RWPE2 (cell line): Measurements from ENCODE around the gene SIRPA.

ENCODE experiments used
- ATAC-seq: fragments of 200-7000 bp; cut with Tn5 transposase; 3 replicates; pipeline ENCODE4 v1.9.1; 2021; ENCODE audit warnings: low read depth
- DNase-seq: peaks from one replicate; pipeline ENCODE4 v3.0.0-alpha.2; 2020; ENCODE audit warnings: low spot score
- H3K27ac ChIP-seq: fragments of 450-650 bp; 2 replicates; pipeline ENCODE4 v1.5.1; 2017; ENCODE audit warnings: mild to moderate bottlenecking; ENCODE audit not compliant: poor library complexity, severe bottlenecking
- H3K27me3 ChIP-seq: fragments of 250-450 bp; sonication (Bioruptor Pico); 2 replicates; pipeline ENCODE4 v1.5.1; 2021; ENCODE audit warnings: mild to moderate bottlenecking, moderate library complexity; ENCODE audit not compliant: insufficient read depth, poor library complexity, severe bottlenecking
- H3K36me3 ChIP-seq: fragments of 250-450 bp; sonication (Bioruptor Pico); 2 replicates; pipeline ENCODE4 v1.5.1; 2020; ENCODE audit warnings: low read depth, mild to moderate bottlenecking, moderate library complexity
- H3K4me1 ChIP-seq: fragments of 250-450 bp; sonication (Bioruptor Pico); 2 replicates; pipeline ENCODE4 v1.5.1; 2021; ENCODE audit warnings: mild to moderate bottlenecking, moderate library complexity; ENCODE audit not compliant: insufficient read depth, poor library complexity, severe bottlenecking
- H3K4me3 ChIP-seq: fragments of 250-450 bp; sonication (Bioruptor Pico); 2 replicates; pipeline ENCODE4 v1.5.1; 2021; ENCODE audit warnings: mild to moderate bottlenecking, moderate library complexity; ENCODE audit not compliant: severe bottlenecking
- H3K9me3 ChIP-seq: fragments of 250-450 bp; sonication (Bioruptor Pico); 2 replicates; pipeline ENCODE4 v1.5.1; 2021; ENCODE audit warnings: mild to moderate bottlenecking, moderate library complexity; ENCODE audit not compliant: severe bottlenecking
- TF ChIP-seq, protein P1 (sequence below): fragments of 450-650 bp; IDR thresholded peaks from one replicate; pipeline ENCODE4 v1.5.1; 2017; ENCODE audit warnings: mild to moderate bottlenecking, moderate library complexity; ENCODE audit not compliant: poor library complexity, severe bottlenecking

Gene SIRPA

DNA sequence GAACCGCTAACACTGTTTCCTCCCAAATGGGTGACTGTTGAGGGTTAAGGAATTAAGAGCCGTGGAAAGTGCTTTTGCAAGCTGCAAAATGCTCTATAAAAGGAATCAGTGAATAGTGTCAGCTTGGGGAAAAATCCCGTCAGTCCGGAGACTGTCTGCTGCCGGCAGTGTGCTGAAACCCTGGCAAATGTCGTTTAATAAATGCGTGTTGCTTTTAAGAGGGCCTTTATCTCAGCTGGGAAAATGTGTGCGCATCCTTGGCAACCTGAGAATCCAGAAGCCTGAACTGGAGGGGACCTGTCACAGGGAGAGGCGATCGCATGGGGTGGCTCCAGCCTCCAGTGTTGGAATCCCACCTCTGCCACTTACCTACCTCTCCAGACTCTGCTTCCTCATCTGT is 9.8 kb downstream of the SIRPA start:
- Histone ChIP-seq H3K36me3 (no peaks in the 10 kb centered on the region), H3K27ac (no peak overlapping the region), H3K27me3 (no peaks in the 10 kb centered on the region), H3K4me1 (no peaks in the 10 kb centered on the region), H3K9me3 (no peaks in the 10 kb centered on the region), H3K4me3 (no peak overlapping the region)
- TF ChIP-seq, protein P1, sequence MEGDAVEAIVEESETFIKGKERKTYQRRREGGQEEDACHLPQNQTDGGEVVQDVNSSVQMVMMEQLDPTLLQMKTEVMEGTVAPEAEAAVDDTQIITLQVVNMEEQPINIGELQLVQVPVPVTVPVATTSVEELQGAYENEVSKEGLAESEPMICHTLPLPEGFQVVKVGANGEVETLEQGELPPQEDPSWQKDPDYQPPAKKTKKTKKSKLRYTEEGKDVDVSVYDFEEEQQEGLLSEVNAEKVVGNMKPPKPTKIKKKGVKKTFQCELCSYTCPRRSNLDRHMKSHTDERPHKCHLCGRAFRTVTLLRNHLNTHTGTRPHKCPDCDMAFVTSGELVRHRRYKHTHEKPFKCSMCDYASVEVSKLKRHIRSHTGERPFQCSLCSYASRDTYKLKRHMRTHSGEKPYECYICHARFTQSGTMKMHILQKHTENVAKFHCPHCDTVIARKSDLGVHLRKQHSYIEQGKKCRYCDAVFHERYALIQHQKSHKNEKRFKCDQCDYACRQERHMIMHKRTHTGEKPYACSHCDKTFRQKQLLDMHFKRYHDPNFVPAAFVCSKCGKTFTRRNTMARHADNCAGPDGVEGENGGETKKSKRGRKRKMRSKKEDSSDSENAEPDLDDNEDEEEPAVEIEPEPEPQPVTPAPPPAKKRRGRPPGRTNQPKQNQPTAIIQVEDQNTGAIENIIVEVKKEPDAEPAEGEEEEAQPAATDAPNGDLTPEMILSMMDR, result no peak
- ATAC-seq (no peak), DNase-seq (no peak)

DNA sequence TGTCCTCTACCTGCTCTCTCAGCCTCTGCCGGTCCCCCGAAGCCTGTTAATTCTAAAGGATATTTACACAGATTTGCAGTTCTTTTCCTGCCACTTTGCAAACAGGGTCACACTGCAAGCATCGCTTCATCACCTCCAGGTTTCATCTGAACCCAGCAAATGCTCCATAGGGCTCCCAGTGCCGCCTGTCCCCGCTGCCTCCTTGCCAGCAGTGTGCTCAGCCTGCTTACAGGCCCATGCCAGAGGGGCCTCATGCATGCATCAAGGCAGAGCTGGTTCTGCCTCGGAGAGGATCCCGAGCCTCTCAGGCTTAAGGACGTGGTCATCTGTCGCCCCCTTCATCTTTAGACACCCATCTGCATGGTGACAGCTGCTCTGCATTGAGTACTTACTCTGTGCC is 10.5 kb downstream of the SIRPA start:
- no peak overlapping the region for H3K27ac ChIP-seq
- no peaks in the 10 kb centered on the region for H3K4me1 ChIP-seq
- TF ChIP-seq, protein P1, result no peak
- H3K9me3 ChIP-seq, result no peaks in the 10 kb centered on the region
- no peak for DNase-seq
- no peak overlapping the region for H3K4me3 ChIP-seq
- no peaks in the 10 kb centered on the region for H3K36me3 ChIP-seq
- H3K27me3 ChIP-seq, result no peaks in the 10 kb centered on the region
- ATAC-seq, result no peak

DNA sequence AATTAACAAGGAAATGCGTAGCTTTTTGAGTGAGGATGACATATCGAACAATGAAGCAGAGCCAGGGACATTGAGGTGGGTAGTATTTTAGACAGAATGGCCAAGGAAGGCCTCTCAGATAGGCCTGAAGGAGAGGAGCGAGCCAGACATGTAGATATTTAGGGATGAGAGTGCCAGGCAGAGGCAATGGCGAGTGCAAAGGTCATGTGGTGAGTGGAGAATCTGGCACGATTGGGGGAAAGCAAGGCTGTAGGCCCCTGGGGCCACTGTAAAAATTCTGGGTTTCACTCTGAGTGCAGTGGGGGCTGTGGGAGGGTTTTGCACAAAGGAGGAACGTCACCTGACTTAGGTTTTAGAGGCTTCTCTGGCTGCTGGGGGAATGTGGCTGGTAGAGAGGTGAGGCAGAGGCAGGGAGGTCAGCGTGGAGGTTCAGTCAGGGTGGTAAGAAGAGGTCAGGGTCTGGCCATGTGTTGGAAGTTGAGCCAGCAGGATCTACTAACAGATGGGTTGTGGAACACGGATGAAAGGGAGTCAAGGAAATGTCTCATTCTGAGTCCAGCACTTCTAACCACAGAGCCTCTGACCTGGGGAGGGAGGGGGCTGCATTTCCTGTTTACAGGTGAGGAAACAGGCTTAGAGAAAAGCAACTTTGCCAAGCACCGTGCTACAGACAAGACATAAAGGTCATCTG is 11.3 kb downstream of the SIRPA start:
- H3K27ac ChIP-seq, result no peak overlapping the region
- no peaks in the 10 kb centered on the region for H3K36me3 ChIP-seq
- H3K4me3 ChIP-seq, result no peak overlapping the region
- ATAC-seq (no peak), DNase-seq (no peak)
- H3K4me1 ChIP-seq, result no peaks in the 10 kb centered on the region
- no peaks in the 10 kb centered on the region for H3K27me3 ChIP-seq
- TF ChIP-seq, protein P1, result no peak
- no peaks in the 10 kb centered on the region for H3K9me3 ChIP-seq

DNA sequence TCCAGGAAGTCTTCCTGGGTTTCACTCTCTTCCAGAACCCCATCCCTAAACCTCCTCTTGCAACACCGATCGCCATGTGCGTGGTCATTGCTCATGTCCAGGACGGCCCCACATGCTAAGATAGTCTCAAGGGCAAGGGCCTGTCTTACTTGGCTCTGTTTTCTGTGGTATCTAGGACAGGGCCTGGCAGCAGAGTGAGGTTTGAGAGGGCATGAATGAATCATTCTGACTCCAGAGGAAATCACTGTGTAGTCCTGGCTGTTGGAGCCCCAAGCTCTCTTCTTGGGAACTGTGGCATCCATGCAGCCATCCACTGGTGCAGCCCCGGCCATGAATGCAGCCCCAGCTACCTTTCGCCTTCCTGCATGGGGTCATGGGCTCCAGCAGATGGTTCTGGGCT is 12.4 kb downstream of the SIRPA start:
- TF ChIP-seq, protein P1, result no peak

DNA sequence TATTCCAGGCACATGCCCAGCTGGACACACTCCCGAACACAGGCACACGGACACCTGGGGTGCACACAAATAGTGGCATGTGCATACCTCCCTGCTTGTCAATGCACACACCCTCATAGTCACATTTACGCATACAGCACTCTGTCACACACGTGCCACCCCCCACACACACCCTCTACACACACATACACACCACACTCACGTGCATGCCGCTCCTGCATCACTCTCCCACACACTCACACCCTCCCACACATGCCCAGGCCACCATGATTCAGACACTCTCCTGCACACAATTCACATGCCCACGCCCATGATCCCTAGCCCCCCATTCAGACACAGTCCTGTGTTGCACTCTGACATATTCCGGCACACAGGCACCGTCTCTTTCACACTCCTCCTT is 13.0 kb downstream of the SIRPA start:
- Histone ChIP-seq H3K4me3 (no peak overlapping the region), H3K9me3 (no peaks in the 10 kb centered on the region), H3K4me1 (no peaks in the 10 kb centered on the region), H3K27me3 (no peaks in the 10 kb centered on the region), H3K27ac (no peak overlapping the region), H3K36me3 (no peaks in the 10 kb centered on the region)
- ATAC-seq, result no peak
- DNase-seq, result no peak
- TF ChIP-seq, protein P1, result no peak

More for the DNA sequence above, 12.4 kb downstream of the SIRPA start:
- no peaks in the 10 kb centered on the region for H3K4me1 ChIP-seq
- H3K36me3 ChIP-seq, result no peaks in the 10 kb centered on the region
- H3K9me3 ChIP-seq, result no peaks in the 10 kb centered on the region
- no peaks in the 10 kb centered on the region for H3K27me3 ChIP-seq
- no peak overlapping the region for H3K27ac ChIP-seq
- peak; percentile 52; the same call in 2 of the 3 replicates for ATAC-seq
- DNase-seq, result no peak
- H3K4me3 ChIP-seq, result no peak overlapping the region
